ENCODE results near the gene ATG2A. TPM values are rescaled to one million over a fixed set of nuclear protein-coding genes. Genes with fewer than 3 reads are reported as not detected.

Gene ATG2A
- total RNA-seq, 2 donors from 2014 or later: 30.6 to 32.8 TPM

- Histone ChIP-seq H3K36me3 (no peaks in the 10 kb centered on the region), H3K4me1 (peaks cover 44% of the 10 kb centered on the region), H3K9ac (ENCODE audit: low read depth in 2 of 2, low read length in 2 of 2) (peak overlapping the region; percentile 59), H3K27me3 (no peaks in the 10 kb centered on the region), H3K9me3 (no peaks in the 10 kb centered on the region), H3K4me3 (no peak overlapping the region), H3K27ac (peak overlapping the region; percentile 68)
- intact Hi-C loops (cut with DNase I): no loop called here
- TF ChIP-seq CTCF (IDR thresholded peaks at IDR 0.05): no peak
- DNase-seq: no peak
Measured at GRCh38 chr11:64869571-64870175, 47.3 kb downstream of the ATG2A start.

- H3K27ac ChIP-seq: peak overlapping the region; percentile 68
- intact Hi-C loops (cut with DNase I): no loop called here
- TF ChIP-seq CTCF (IDR thresholded peaks at IDR 0.05): no peak
- peak overlapping the region; percentile 59 for H3K9ac ChIP-seq (ENCODE audit: low read depth in 2 of 2, low read length in 2 of 2)
- H3K9me3 ChIP-seq: no peaks in the 10 kb centered on the region
- H3K4me1 ChIP-seq: peaks cover 49% of the 10 kb centered on the region
- H3K27me3 ChIP-seq: no peaks in the 10 kb centered on the region
- no peaks in the 10 kb centered on the region for H3K36me3 ChIP-seq
- no peak overlapping the region for H3K4me3 ChIP-seq
- DNase-seq: no peak
Measured at GRCh38 chr11:64868904-64869570, 48.0 kb downstream of the ATG2A start.

GRCh38 chr11:64867748-64868462 lies 49.1 kb downstream of the ATG2A start:
- Histone ChIP-seq H3K4me1 (peaks cover 54% of the 10 kb centered on the region), H3K36me3 (no peaks in the 10 kb centered on the region), H3K9me3 (no peaks in the 10 kb centered on the region), H3K9ac (ENCODE audit: low read depth in 2 of 2, low read length in 2 of 2) (no peak overlapping the region), H3K4me3 (no peak overlapping the region), H3K27ac (no peak overlapping the region), H3K27me3 (no peaks in the 10 kb centered on the region)
- intact Hi-C loops (cut with DNase I): no loop called here
- no peak for DNase-seq
- no peak for TF ChIP-seq CTCF (IDR thresholded peaks at IDR 0.05)

GRCh38 chr11:64866173-64866491 lies 50.9 kb downstream of the ATG2A start:
- H3K9ac ChIP-seq (ENCODE audit: low read depth in 2 of 2, low read length in 2 of 2): no peak overlapping the region
- no peaks in the 10 kb centered on the region for H3K27me3 ChIP-seq
- H3K9me3 ChIP-seq: no peaks in the 10 kb centered on the region
- H3K27ac ChIP-seq: peak overlapping the region; percentile 75
- H3K4me1 ChIP-seq: peaks cover 41% of the 10 kb centered on the region
- no peaks in the 10 kb centered on the region for H3K36me3 ChIP-seq
- H3K4me3 ChIP-seq: no peak overlapping the region
- no peak for TF ChIP-seq CTCF (IDR thresholded peaks at IDR 0.05)
- intact Hi-C loops (cut with DNase I): no loop called here
- DNase-seq: no peak

GRCh38 chr11:64865286-64866172 lies 51.5 kb downstream of the ATG2A start:
- Histone ChIP-seq H3K9ac (ENCODE audit: low read depth in 2 of 2, low read length in 2 of 2) (peak overlapping the region in 1 of 2 donors; percentile 70), H3K4me1 (peaks cover 35% of the 10 kb centered on the region), H3K36me3 (no peaks in the 10 kb centered on the region), H3K27ac (peak overlapping the region; percentile 75), H3K4me3 (no peak overlapping the region), H3K9me3 (no peaks in the 10 kb centered on the region), H3K27me3 (no peaks in the 10 kb centered on the region)
- DNase-seq: no peak
- no peak for TF ChIP-seq CTCF (IDR thresholded peaks at IDR 0.05)
- intact Hi-C loops (cut with DNase I): no loop called here
